Measurements from ENCODE around the gene PTPRD. TPM values are rescaled to one million over a fixed set of nuclear protein-coding genes. Genes with fewer than 3 reads are reported as not detected.
A peak's percentile ranks its signal among the peaks of the same experiment; 100 is the strongest.

The PTPRD gene
- total RNA-seq, 1 experiment from 2014 or later, result 69.6 TPM

DNA sequence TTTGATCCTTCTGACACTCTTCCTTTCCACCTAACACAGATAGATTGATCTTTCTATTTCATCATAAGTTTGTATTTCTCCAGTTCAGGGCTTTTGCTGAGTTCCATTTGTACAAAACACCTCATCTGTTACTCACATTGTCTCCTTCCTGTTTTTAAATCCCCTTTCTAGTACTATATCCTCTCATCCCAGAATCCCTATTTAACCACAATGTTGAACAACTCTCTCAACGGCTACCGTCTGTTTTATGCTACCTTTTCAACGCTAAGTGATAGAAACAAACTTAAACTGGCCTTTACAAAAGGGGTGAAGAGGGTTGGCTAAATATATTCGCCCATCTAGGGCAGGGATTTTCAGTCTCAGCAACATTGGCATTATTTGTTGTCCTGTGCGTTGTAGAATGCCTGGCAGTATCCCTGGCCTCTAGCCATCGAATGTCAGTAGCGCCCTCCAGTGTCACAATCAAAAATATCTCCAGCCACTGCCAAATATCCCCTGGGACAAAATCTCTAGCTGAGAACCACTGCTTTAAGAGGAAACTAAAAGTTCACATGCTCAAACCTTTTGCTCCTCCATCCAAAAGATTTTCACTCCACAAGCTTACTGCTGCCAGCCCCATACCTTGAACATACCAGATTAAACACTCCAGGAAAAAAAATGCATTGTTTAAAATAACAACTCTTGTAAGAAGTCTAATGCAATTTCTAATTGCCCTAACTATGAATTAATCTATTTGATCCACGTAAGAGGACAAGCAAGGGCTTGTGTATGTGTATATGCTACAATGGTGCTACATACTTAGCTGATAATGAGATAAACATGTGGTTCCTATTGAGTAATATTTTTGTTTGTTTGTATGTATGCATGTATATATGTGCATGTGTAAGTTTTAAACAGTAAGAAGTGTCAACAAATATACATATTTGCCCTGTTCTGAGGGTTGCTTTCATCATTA is 344.0 kb downstream of the PTPRD start:
- ChIA-PET CTCF (interaction anchor here (0.5 to 3.0 kb wide), 20 partner anchors 10 to 317 kb away, joined by 3 to 35 read pairs (median 4); no protein-coding TSS in a partner anchor), POLR2A (interaction anchor here (0.7 kb wide), 1 partner anchor 417 kb away, joined by 3 read pairs; no protein-coding TSS in a partner anchor)
- Mint-ChIP-seq H3K9me3 (peaks cover 17% of the 10 kb centered on the region), H3K4me3 (no peak overlapping the region), H3K27me3 (ENCODE audit: low read depth) (no peaks in the 10 kb centered on the region), H3K27ac (no peak overlapping the region), H3K36me3 (peaks cover 15% of the 10 kb centered on the region), H3K4me1 (peaks cover 6% of the 10 kb centered on the region; the same call in 1 of the 2 replicates)
- ATAC-seq (peak; percentile 98), DNase-seq (ENCODE audit: low spot score) (peak; percentile 64)
- TF ChIP-seq NR1H2 (CRISPR knock-in tag; IDR thresholded peaks at IDR 0.05) (no peak), CTCF (IDR thresholded peaks at IDR 0.05) (peak; percentile 33; the same call in 1 of the 2 replicates)

- peak; percentile 21; the same call in 1 of the 2 replicates for TF ChIP-seq RORB (CRISPR knock-in tag; IDR thresholded peaks at IDR 0.05)
- TF ChIP-seq ZNF396 (CRISPR knock-in tag; IDR thresholded peaks at IDR 0.05; ENCODE audit: borderline replicate concordance), result no peak
- no peaks in the 10 kb centered on the region for H3K27me3 Mint-ChIP-seq (ENCODE audit: low read depth)
- POLR2A ChIA-PET, result no interaction called here
- DNase-seq (ENCODE audit: low spot score), result no peak
- H3K4me1 Mint-ChIP-seq, result peaks cover 11% of the 10 kb centered on the region; the same call in 1 of the 2 replicates
- CTCF ChIA-PET, result no interaction called here
- H3K27ac Mint-ChIP-seq, result no peak overlapping the region
- H3K4me3 Mint-ChIP-seq, result no peak overlapping the region
- no peak for ATAC-seq
- peaks cover 30% of the 10 kb centered on the region for H3K36me3 Mint-ChIP-seq
- H3K9me3 Mint-ChIP-seq, result peaks cover 33% of the 10 kb centered on the region
Observed at GRCh38 chr9:10265153-10265631, 347.6 kb downstream of the PTPRD start.

GRCh38 chr9:10260501-10260900 is 352.3 kb downstream of the PTPRD start:
- Mint-ChIP-seq H3K36me3 (peaks cover 30% of the 10 kb centered on the region), H3K27ac (no peak overlapping the region), H3K9me3 (peaks cover 33% of the 10 kb centered on the region), H3K27me3 (ENCODE audit: low read depth) (no peaks in the 10 kb centered on the region), H3K4me1 (peaks cover 6% of the 10 kb centered on the region; the same call in 1 of the 2 replicates), H3K4me3 (no peak overlapping the region)
- CTCF ChIA-PET, result no interaction called here
- ATAC-seq, result peak; percentile 44; the same call in 1 of the 2 replicates
- no peak for DNase-seq (ENCODE audit: low spot score)
- TF ChIP-seq AR (CRISPR knock-in tag; IDR thresholded peaks at IDR 0.05), result no peak
- no peak for TF ChIP-seq NFE2L1 (CRISPR knock-in tag; IDR thresholded peaks at IDR 0.05)
- TF ChIP-seq EMX1 (CRISPR knock-in tag; IDR thresholded peaks at IDR 0.05), result no peak
- TF ChIP-seq HMGA2 (CRISPR knock-in tag; IDR thresholded peaks at IDR 0.05), result no peak
- TF ChIP-seq ZMAT4 (CRISPR knock-in tag; IDR thresholded peaks at IDR 0.05), result no peak
- no peak for TF ChIP-seq ZNF396 (CRISPR knock-in tag; IDR thresholded peaks at IDR 0.05; ENCODE audit: borderline replicate concordance)
- TF ChIP-seq FOXJ3 (CRISPR knock-in tag; IDR thresholded peaks at IDR 0.05; ENCODE audit: borderline replicate concordance), result no peak
- no peak for TF ChIP-seq SOX15 (CRISPR knock-in tag; IDR thresholded peaks at IDR 0.05)
- TF ChIP-seq NFYB (CRISPR knock-in tag; conservative IDR thresholded peaks at IDR 0.05; ENCODE audit: low read depth), result no peak
- TF ChIP-seq CREM (CRISPR knock-in tag; IDR thresholded peaks at IDR 0.05), result no peak
- no peak for TF ChIP-seq USF2 (CRISPR knock-in tag; IDR thresholded peaks at IDR 0.05)
- no peak for TF ChIP-seq ELF4 (CRISPR knock-in tag; IDR thresholded peaks at IDR 0.05; ENCODE audit: low read depth)
- no peak for TF ChIP-seq IRF2 (CRISPR knock-in tag; IDR thresholded peaks at IDR 0.05; ENCODE audit: borderline replicate concordance, low read depth)
- no peak for TF ChIP-seq ZNF416 (CRISPR knock-in tag; IDR thresholded peaks at IDR 0.05)
- TF ChIP-seq ZNF671 (CRISPR knock-in tag; IDR thresholded peaks at IDR 0.05), result no peak
- POLR2A ChIA-PET, result no interaction called here
